ENCODE results near the gene PARN.
"Not testable (repeated sequence)": the region's sequence is repeated elsewhere in the genome, so short reads cannot be mapped to it uniquely, and the experiment has no call there.

The PARN gene

GRCh38 chr16:14629919-14630619 lies at the start of gene PARN:
PARN (minus strand) TSS chr16:14630260; CDS start chr16:14630125, 135 bp downstream.
- peak; percentile 96 to 98 for DNase-seq (ENCODE audit: extremely low read depth in 1 of 2, low read depth in 1 of 2)

- DNase-seq (ENCODE audit: extremely low read depth in 1 of 2, low read depth in 1 of 2): no peak
Observed at GRCh38 chr16:14678748-14679497, 48.9 kb upstream of the PARN start.

- DNase-seq (ENCODE audit: extremely low read depth in 1 of 2, low read depth in 1 of 2): no peak
Observed at GRCh38 chr16:14677627-14678026, 47.6 kb upstream of the PARN start.

- no peak for DNase-seq (ENCODE audit: extremely low read depth in 1 of 2, low read depth in 1 of 2)
Observed at GRCh38 chr16:14676633-14677032, 46.6 kb upstream of the PARN start.

GRCh38 chr16:14672403-14672971 lies 42.4 kb upstream of the PARN start:
- no peak for DNase-seq (ENCODE audit: extremely low read depth in 1 of 2, low read depth in 1 of 2)

- no peak for DNase-seq (ENCODE audit: extremely low read depth in 1 of 2, low read depth in 1 of 2)
Observed at GRCh38 chr16:14669776-14670175, 39.7 kb upstream of the PARN start.

- no peak for DNase-seq (ENCODE audit: extremely low read depth in 1 of 2, low read depth in 1 of 2)
Observed at GRCh38 chr16:14668556-14669223, 38.6 kb upstream of the PARN start.

GRCh38 chr16:14667347-14668266 lies 37.5 kb upstream of the PARN start:
- no peak for DNase-seq (ENCODE audit: extremely low read depth in 1 of 2, low read depth in 1 of 2)

GRCh38 chr16:14658063-14658462 lies 28.0 kb upstream of the PARN start:
- DNase-seq (ENCODE audit: extremely low read depth in 1 of 2, low read depth in 1 of 2): no peak

- DNase-seq (ENCODE audit: extremely low read depth in 1 of 2, low read depth in 1 of 2): no peak
Observed at GRCh38 chr16:14652726-14653125, 22.7 kb upstream of the PARN start.

- DNase-seq (ENCODE audit: extremely low read depth in 1 of 2, low read depth in 1 of 2): no peak
Observed at GRCh38 chr16:14650629-14651028, 20.6 kb upstream of the PARN start.

- no peak for DNase-seq (ENCODE audit: extremely low read depth in 1 of 2, low read depth in 1 of 2)
Observed at GRCh38 chr16:14649816-14650215, 19.8 kb upstream of the PARN start.

GRCh38 chr16:14641926-14642325 lies 11.9 kb upstream of the PARN start:
- no peak for DNase-seq (ENCODE audit: extremely low read depth in 1 of 2, low read depth in 1 of 2)

GRCh38 chr16:14641206-14641605 lies 11.1 kb upstream of the PARN start:
- DNase-seq (ENCODE audit: extremely low read depth in 1 of 2, low read depth in 1 of 2): no peak

GRCh38 chr16:14640538-14640937 lies 10.5 kb upstream of the PARN start:
- DNase-seq (ENCODE audit: extremely low read depth in 1 of 2, low read depth in 1 of 2): no peak

- not testable (repeated sequence) for DNase-seq (ENCODE audit: extremely low read depth in 1 of 2, low read depth in 1 of 2)
Observed at GRCh38 chr16:14636951-14637240, 6.8 kb upstream of the PARN start.

- not testable (repeated sequence) for DNase-seq (ENCODE audit: extremely low read depth in 1 of 2, low read depth in 1 of 2)
Observed at GRCh38 chr16:14636179-14636950, 6.3 kb upstream of the PARN start.

- no peak for DNase-seq (ENCODE audit: extremely low read depth in 1 of 2, low read depth in 1 of 2)
Observed at GRCh38 chr16:14635395-14636165, 5.5 kb upstream of the PARN start.

GRCh38 chr16:14634389-14634725 lies 4.3 kb upstream of the PARN start:
- no peak for DNase-seq (ENCODE audit: extremely low read depth in 1 of 2, low read depth in 1 of 2)

All from stimulated activated CD8-positive, alpha-beta memory T cell treated with anti-CD3 and anti-CD28 coated beads, Interleukin-7, amount 100 ng/mL, for 48 hours (primary cell).